Left renal cortex interstitium (tissue), 4 donors: ENCODE data around the gene NAXD. TPM values are rescaled to one million over a fixed set of nuclear protein-coding genes. Genes with fewer than 3 reads are reported as not detected.
"Not testable (repeated sequence)": the region's sequence is repeated elsewhere in the genome, so short reads cannot be mapped to it uniquely, and the experiment has no call there.

ENCODE experiments used
- DNase-seq, 4 donors: peaks; one replicate each; pipeline ENCODE4 v3.0.0-alpha.2; 2013; ENCODE audit warnings: low read depth in 4 of 4, low spot score in 2 of 4, missing footprints in 1 of 4
- polyA plus RNA-seq, 4 donors: library from polyadenylated mRNA; unstranded; fragments of 120-200 nt; gene quantifications; one replicate each; pipeline ENCODE4 v1.2.1, GENCODE V29; 2013; ENCODE audit not compliant: insufficient read length in 4 of 4

NAXD gene
- polyA plus RNA-seq, 4 donors, result 42.0 to 48.5 (median 46.2) TPM

DNA sequence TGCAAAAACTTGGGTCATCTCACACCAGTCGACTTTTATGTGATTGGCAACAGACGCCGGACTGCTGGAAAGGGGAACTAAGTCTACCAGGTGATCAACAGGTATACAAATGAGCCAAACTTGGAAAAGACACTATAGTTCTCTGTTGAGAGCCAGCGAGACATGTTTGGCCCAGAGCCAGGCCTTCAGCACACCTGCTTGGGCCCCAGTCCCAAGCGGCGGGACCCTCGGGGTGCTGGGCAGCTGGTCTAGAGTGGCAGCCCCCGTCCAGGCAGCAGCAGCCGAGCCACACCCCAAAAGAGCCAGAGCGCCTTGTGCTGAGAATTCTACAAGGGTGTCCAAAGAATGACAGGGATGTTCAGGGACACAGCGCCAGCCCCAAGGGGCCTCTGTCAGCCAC, 28.0 kb downstream of the NAXD start:
- DNase-seq, result no peak

DNA sequence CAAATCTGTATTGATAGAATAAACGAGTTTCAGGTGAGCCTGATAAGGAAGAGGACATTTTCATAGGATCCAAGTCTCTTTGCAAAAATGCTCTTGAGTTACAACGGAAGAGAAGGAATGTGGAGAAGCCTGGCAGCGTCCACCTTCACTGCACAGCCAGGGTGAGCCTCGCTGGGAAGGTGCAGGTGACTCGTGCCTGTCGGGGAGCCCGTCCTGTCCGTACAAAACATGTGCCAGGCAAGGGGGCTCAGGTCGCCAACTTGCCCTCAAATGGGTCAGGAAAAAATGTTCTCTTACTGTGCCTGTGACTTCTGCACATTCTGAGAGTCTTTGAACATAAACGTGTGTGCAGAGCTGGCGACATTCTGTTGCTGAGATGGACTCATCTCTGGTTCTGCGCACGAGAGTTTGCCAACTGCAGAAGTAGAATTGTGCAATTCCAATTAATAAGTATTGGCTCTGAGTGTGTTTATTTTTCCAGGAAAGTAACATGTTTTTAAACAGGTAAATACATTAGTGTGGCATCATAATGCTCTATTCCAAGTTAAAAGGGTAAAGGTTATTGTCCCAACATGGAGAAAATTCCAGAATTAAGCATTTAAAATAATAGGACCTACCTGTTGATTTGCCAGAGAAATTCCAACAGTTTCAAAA, 28.6 kb downstream of the NAXD start:
- no peak for DNase-seq

DNA sequence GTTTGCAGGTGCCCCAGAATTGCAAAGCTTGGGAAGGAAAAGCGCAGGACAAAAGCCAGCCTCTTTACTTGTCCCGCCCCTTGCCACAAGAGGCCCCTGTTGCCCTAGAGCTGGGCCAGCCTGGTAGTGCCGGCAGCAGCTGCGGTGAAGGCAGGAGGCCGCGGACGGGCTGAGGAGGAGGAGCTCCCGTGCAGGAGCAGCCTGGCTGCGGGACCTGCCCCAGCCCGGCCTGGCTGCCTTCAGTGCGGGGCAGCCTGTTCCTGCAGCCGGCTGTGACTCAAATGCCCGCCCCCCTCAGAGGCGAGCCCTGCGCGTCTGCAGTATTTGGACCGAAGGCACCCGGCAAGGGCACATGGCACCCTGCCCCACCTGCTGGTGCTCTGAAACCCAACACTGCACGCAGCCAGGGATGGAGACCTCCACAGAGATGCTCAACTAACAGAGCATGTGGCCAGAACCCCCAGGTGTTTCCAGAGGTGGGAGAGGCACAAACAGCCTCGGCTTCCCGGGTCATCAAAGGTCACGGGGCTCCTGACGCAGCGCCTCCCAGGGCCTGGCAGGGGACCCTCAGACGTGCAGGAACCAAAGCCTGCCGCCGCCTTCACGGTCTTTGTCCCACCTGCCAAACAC, 29.7 kb downstream of the NAXD start:
- DNase-seq, result no peak

DNA sequence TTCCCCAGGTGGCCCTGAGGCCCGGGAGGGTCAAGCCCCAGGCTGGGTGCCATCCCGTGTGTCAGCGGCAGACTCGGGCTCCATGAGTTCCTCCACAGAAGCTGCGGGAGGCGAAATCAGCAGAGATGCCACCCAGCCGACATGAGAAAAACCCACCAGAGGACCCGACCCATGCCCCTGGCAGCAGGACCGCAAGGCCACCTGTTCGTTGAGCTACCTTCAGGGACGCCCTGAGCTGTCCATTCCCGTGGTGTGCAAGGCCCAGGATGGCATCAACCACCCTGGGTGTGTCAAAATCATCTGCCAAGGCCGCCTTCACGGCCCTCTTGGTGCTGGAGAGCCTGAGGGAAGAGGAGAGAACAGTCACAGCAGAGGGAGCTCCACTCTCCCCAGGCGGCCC, 30.4 kb downstream of the NAXD start:
- no peak for DNase-seq

DNA sequence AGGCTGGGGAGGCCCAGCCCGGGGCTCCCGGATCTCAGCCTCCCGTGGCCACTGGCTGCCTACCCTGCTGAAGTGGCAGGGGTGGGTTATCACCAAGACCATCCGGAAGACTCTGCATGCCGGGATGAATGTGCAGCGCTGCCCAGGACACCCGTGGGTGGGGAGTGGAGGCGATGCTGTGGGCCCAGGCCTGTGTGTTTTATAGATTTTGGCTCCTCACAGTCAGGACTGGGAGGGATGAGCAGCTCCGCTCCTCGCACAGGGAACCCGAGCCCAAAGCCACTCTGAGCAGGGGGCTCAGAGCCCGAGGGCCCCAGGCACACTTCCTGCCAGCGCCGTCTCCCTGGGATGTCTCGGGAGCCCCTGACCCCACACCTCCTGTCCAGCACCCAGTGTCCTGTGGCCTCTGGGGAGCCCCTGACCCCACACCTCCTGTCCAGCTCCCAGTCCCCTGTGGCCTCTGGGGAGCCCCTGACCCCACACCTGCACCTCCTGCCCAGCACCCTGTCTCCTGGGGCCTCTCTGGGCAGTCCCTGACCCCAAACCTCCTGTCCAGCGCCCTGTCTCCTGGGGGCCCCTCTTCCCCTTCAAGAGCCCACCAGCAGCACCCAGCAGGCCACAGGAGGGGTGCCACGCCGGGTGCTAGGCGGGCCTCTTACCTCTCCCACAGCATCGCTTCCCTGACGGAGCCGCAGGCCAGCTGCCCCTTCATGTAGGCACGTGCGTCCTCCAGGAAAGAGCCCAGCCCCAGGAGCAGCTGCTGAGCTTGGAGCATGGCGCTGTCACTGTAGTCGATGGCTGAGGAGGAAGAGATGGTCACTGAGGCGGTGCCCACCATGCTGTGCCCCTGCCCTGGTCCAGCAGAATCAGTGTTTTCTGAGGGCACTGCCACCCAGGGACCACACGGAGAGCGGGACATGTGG, 31.4 kb downstream of the NAXD start:
- DNase-seq, result no peak

DNA sequence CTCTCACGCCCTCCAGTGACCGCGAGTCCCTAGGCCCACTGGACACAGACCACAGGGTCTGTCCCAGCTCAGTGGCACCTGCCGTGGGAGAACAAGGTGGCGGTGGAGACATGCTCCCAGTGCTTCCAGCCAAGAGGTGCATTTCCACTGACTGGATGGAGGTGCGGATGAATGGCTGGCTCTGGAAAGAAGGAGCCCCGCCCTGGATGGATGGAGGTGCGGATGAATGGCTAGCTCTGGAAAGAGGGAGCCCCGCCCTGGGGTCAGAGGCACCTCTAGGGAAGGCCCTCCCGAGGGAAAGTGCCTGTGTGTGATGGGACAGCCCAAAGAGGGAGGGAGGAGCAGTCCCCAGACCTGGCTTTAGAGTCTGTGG, 32.0 kb downstream of the NAXD start:
- DNase-seq, result no peak

DNA sequence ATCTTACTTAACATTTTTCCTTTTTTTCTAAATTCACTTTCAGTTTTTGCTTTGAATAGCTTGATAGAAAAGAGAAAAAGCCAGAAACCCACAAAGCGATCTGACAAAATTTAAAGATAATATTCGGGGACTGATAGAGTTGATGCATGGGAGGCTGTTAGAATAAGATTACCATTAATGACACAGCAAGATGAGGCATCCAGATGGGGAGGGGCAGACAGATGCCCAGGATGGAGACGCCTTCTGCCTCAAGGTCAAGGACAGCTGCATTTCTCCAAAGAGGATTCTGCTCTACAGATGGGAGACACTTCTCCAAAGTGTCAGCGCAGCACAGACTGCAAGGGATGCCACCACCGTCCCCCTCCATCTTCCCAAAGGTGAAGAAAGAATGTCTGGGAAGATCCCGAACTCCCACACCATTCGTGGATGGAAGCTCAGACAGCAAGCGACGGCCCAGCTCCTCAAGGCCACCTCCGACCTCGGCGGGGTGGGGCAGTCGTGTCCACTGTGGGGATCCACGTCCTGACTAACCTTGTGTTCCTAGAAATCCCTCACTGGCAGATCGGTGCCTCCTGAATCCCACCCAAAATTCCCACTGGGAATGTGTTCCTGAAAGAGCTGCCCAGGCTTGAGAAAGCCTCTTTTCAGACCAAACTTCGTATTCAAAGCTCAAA, 32.9 kb downstream of the NAXD start:
- no peak for DNase-seq

DNA sequence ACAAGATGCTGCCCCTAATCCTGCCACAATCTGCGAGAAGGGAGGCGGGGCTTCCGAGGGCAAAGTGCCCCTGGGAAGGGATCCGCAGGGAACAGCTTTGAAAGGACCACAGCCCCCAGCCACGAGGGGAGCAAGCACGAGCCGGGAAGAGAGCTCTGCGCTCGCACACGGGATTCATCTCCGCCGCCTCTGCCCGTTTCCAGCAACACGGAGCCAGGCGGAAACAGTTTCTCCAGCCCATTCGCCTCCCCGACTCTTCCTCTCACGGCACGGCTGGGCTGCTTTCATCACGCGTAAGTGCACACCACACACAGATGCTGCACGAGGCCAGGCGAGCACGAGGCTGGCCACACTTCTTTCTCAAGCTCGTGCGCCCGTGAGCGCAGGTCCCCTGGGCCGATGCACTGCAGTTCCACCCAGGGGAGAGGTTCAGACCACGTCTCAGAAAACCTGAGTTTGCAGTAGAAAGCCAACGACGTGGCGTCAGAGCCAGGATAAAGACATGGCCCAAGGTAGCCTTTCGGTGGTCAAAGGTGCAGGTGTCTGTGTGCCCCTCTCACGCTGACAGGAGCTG, 33.6 kb downstream of the NAXD start:
- no peak for DNase-seq

DNA sequence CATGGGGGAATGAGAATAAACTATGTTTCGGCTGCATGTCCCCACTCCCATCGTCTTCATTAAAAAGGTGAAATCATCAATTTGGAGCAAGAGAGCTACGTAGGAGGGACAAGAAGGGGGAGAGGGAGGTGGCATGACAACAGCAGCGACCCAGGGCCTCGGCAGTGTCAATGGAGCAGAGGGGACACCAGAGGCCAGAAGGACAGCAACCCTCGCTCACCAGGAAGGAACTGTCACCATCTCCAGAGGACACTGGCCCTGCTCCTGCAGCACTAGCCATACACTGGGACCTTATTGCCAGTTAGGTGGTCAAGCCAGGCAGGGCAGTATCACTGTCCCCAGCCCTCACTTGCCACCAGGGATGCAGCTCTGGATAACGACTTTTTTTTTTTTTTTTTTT, 34.2 kb downstream of the NAXD start:
- DNase-seq, result no peak

DNA sequence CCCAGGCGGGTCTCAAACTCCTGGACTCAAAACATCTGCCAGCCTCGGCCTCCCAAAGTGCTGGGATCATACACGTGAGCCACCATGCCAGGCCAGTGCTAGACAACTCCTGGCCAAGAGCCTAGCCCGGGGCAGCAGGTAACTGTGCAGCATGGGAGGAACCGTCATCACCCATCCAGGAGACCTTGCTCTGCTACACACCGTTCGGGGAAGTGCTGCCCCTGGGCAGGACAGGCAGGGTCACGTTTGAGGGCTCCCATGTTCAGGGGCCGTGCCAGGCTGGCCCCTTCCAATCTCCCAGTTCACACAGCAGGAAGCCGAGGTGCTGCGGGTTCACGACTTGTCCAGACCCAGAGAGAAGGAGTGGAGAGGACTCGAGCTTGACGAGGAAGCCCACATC, 35.1 kb downstream of the NAXD start:
- DNase-seq, result no peak

DNA sequence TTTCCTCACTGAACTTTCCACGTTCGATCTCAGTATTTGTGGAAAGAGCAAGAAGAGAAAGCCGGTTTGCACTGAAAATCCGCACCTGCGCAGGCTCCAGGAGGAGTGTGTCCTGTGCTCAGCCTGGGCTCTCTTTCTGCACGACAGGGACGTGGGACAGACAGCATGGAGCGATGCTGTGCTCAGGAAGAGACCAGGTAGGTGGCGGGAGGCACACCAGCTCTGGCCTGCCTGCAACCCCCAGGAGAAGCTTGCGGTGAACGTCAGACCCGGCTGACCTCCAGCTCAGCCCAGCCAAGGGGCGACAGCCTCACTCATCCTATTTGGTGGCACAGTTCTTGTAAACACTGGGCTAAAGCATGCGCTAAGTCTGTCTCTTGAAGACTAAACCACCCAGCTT, 35.9 kb downstream of the NAXD start:
- DNase-seq, result no peak

DNA sequence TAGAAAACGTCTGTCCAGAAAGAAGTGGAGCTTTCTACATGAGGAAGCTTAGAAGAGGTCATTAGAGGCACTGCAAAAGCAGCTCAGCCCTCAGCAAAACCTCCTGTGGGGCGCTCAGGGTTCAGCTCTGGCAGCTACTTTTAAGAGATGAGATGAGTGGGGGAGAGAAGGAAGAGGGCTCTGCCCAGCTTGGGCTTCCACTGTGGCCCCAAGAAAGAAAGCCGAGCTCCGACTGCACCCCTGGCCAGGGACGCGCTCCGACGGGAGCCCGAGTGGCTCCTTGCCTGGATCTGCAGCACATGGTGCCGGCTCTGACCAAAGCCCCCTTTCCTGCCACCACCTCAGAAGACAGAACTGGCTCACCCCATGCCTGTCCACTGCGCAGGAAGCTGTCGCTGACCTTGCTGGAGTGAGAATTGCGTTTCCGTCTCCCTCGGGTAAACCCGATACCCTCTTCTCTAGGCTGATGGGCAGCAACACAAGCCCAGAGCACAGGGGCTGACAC, 36.4 kb downstream of the NAXD start:
- no peak for DNase-seq

DNA sequence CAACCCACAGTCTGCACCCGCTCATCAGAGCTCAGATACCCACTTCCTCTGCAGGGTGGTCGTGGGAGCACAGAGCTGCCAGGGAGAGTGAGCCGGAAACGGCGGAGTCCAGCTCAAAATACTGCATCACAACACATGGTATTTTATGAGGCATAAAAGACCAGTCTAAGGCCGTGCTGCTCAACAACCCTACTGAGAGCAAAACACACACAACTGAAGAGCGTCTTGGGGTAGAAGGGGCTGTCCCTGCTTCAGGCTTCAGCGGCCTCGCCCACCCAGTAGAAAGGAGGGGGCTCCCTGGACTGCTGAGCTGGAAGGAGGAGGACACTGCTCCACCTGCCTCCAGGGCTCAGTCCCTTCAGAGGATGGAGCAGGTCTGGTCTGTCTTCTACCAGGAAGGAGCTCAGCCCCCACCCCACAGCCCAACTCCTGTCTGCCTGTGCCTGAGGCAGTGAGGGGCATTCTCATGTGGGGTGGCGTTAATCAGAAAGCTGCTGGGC, 36.9 kb downstream of the NAXD start:
- no peak for DNase-seq

DNA sequence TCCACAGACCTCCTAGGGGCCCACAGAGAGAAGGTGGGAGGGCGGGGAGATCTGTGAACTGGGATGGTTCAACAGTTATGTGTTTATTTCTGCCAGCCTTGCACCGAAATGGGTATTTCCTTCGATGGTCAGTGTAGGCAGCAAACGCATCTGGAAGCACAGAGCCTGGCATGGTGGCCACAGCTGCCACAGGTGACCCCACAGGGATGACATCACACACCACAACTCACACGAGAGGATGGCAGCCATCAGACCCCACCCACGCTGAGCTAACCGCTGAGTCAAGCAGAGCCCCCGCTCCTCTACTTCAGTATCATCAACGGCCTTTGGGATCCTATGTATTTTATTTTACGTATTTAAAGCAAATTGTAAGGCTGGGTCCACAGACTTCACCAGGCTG, 37.4 kb downstream of the NAXD start:
- no peak for DNase-seq

DNA sequence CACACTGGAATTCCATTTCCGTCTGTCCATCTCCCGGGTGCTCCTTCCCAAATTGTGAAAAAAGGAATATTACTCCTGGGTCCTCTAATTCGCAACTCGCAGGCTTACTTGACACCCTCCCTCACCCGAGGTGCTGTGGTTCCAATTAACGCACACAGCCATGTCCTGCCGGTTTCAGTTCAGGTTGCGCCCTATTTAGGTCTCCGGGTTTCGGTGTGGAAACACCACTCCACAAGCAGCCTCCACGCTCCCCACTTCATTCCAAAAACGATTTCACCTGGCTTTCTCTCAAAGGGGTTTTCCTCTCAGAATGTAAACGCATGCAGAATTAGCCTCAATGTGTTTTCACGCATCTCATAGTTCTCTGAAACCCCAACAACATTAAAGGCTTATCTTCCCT, 37.9 kb downstream of the NAXD start:
- DNase-seq, result no peak

DNA sequence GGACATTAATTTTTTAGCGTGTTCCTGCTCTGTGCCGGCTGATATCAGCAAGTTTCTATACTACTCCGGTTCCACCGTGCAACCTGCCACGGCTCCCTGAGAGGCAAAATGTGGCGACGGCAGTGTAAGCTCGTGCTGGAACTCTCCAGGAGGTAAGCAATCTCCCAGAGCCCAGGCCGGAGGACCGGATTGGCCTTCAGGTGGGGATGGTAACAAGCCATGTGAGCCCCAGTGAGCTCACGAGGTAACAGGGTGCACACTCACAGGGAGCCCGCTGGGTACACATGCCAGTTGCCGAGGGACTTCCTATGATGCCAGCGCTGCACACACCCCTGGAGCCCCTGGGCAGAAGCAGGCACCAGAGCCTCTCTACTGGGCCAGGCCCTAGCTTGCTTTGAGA, 38.5 kb downstream of the NAXD start:
- DNase-seq, result no peak

DNA sequence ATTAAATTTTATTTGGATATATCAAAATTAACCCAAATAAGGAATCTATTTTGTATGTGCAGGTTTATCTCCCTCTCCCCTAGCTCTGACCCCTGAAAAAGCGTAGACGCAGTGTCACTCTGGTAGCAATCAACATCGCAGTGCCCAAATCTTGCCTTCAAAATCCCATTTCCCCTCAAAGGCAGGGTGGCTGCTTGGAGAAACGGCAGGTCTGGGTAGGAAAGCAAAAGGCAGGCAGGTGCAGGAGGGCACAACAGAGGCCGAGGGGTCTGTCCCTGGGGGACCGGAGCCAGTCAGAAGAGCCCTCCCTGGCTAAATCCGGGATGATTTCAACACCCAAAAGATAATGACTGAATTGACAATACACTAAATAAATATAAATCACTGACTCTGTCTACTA, 41.9 kb downstream of the NAXD start:
- no peak for DNase-seq

DNA sequence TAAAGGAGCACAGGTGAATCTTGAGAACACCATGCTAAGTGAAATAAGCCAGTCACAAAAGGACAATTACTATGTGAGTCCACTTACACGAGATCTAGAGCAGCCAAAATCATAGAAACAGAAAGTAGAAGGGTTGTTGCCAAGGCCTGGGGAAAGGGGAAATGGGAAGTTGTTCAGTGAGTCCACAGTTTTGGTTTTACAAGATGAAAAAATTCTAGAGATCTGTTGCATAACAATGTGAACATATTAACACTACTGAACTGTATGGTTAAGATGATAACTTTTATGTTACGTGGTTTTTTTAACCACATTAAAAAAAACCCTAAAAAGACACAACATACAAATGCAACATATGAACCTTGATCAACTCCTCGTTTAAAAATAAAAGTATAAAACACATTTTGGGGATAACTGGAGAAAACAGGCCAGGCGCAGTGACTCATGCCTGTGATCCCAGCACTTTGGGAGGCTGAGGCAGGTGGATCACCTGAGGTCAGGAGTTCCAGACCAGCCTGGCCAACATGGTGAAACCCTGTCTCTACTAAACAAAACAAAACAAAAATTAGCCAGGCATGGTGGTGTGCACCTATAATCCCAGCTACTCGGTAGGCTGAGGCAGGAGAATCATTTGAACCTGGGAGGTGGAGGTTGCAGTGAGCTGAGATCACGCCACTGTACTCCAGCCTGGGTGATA, 43.0 kb downstream of the NAXD start:
- not testable (repeated sequence) for DNase-seq

DNA sequence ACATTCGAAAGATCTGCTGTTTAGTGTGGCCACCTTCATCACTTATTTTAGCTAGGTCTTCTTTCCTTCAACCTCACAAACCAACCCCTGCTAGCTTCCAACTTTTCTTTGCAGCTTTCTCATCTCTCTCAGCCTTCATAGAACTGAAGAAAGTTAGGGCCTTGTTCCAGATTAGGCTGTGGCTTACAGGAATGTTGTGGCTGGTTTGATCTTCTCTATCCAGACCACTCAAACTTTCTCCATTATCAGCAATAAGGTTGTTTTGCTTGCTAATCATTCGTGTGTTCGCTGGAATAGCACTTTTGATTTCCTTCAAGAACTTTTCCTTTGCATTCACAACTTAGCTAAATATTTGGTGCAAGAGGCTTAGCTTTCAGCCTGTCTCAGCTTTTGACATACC, 45.9 kb downstream of the NAXD start:
- no peak for DNase-seq

DNA sequence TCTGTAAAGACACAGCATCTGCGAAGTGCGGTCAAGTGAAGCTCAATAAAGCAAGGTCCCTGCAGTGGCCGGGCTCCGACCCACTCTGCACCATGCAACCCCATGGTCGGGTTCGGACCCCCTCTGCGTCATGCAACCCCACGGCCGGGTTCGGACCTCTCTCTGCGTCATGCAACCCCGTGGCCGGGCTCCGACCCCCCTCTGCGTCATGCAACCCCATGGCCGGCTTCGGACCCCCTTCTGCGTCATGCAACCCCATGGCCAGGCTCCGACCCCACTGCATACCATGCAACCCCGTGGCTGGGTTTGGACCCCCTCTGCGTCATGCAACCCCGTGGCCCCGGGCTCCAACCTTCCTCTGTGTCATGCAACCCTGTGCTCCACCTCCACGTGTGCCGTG, 46.7 kb downstream of the NAXD start:
- no peak for DNase-seq
